GM12864 (cell line): ENCODE data around the gene MCTP2.
A peak's percentile ranks its signal among the peaks of the same experiment; 100 is the strongest.

Experiments
- DNase-seq: peaks from one replicate; pipeline ENCODE4 v3.0.0-alpha.2; 2011; ENCODE audit warnings: low read depth
- H3K4me3 ChIP-seq: 2 replicates; pipeline ENCODE4 v1.5.1; 2011; ENCODE audit warnings: mild to moderate bottlenecking, low read depth, low read length, control low read depth
- CTCF ChIP-seq: IDR thresholded peaks from 2 replicates; pipeline ENCODE4 v1.5.1; 2011; ENCODE audit warnings: low read depth, mild to moderate bottlenecking, moderate library complexity, low read length, control low read depth, inconsistent platforms; ENCODE audit errors: missing control alignments

The MCTP2 gene

GRCh38 chr15:94279736-94280135 is 48.4 kb downstream of the MCTP2 start:
- H3K4me3 ChIP-seq, result no peak overlapping the region
- no peak for DNase-seq
- no peak for TF ChIP-seq CTCF

- TF ChIP-seq CTCF, result no peak
- no peak for DNase-seq
- H3K4me3 ChIP-seq, result no peak overlapping the region
These were observed 48.9 kb downstream of the MCTP2 start for GRCh38 chr15:94280301-94280700.

- no peak for TF ChIP-seq CTCF
- H3K4me3 ChIP-seq, result no peak overlapping the region
- no peak for DNase-seq
These were observed 51.2 kb downstream of the MCTP2 start for GRCh38 chr15:94282269-94283250.

GRCh38 chr15:94286583-94286982 is 55.2 kb downstream of the MCTP2 start:
- no peak for DNase-seq
- no peak overlapping the region for H3K4me3 ChIP-seq
- TF ChIP-seq CTCF, result no peak

- no peak overlapping the region for H3K4me3 ChIP-seq
- peak; percentile 59 for DNase-seq
- TF ChIP-seq CTCF, result peak; percentile 10
These were observed 56.5 kb downstream of the MCTP2 start for GRCh38 chr15:94287794-94288246.

- TF ChIP-seq CTCF, result no peak
- H3K4me3 ChIP-seq, result no peak overlapping the region
- no peak for DNase-seq
These were observed 59.4 kb downstream of the MCTP2 start for GRCh38 chr15:94290730-94291129.
